ENCODE data around the gene VGLL1.

DNA sequence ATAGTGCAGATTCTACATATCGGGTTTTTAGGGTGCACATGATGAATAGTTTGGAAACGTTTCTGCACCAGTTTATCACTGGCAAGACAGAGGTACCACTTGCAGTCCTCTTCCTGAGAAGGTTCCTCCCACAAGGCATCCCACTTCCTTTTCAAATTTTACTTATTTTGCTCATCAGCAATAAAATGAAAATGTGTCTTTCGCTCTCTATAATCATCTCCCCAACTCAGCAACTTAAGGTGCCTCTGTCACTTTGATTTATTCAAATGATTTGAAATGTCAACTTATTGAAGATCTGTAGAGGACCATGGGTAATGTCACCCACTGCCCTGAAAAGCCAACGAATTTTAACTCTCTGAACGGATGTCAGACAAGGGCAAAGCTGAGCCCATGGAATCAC, 53.2 kb downstream of the VGLL1 start:
- TF ChIP-seq CTCF (IDR thresholded peaks at IDR 0.05 in 8 of 11, conservative IDR thresholded peaks at IDR 0.05 in 3 of 11) = no peak
- TF ChIP-seq POLR2A (IDR thresholded peaks at IDR 0.05) = no peak

Measured in spleen (tissue), 7 donors.